HepG2 (cell line): ENCODE measurements around the gene STX12. TPM values are rescaled to one million over a fixed set of nuclear protein-coding genes. Genes with fewer than 3 reads are reported as not detected.

Experiments
- ATRX ChIP-seq: sonication (generic); formaldehyde crosslinking; IDR thresholded peaks from 2 replicates; pipeline ENCODE4 v1.4.0; 2020; ENCODE audit warnings: missing genetic modification reagents, borderline replicate concordance
- CBX2 ChIP-seq, 2 experiments: fragments of 200-600 bp in 1 of 2; sonication (generic); formaldehyde crosslinking in 1 of 2; IDR thresholded peaks; 2 replicates each; pipeline versions ENCODE4 v1.7.0 to v1.8.1; 2018 to 2022; ENCODE audit warnings: low read depth in 2 of 2, low read length in 1 of 2, mild to moderate bottlenecking in 1 of 2, missing genetic modification reagents in 1 of 2
- FOXA3 ChIP-seq: IDR thresholded peaks from 2 replicates; pipeline ENCODE4 v1.6.1; 2016; ENCODE audit warnings: missing genetic modification reagents, missing compliant biosample characterization
- HNF4A ChIP-seq: sonication (generic); formaldehyde crosslinking; IDR thresholded peaks from 2 replicates; pipeline ENCODE4 v1.4.0; 2020; ENCODE audit warnings: missing genetic modification reagents
- HOXA3 ChIP-seq: sonication (generic); formaldehyde crosslinking; IDR thresholded peaks from 2 replicates; pipeline ENCODE4 v1.5.0; 2020; ENCODE audit warnings: missing genetic modification reagents
- MEIS1 ChIP-seq: sonication (generic); formaldehyde crosslinking; IDR thresholded peaks from 2 replicates; pipeline ENCODE4 v1.9.0; 2021; ENCODE audit warnings: mild to moderate bottlenecking, missing genetic modification reagents, moderate library complexity, borderline replicate concordance
- NFRKB ChIP-seq: fragments of 450-650 bp; IDR thresholded peaks from 2 replicates; pipeline ENCODE4 v1.6.1; 2017
- POLR2G ChIP-seq: fragments of 200-400 bp; formaldehyde crosslinking; IDR thresholded peaks from 2 replicates; pipeline ENCODE4 v1.6.1; 2018; ENCODE audit warnings: mild to moderate bottlenecking, low read depth, low read length, moderate library complexity
- PRPF4 ChIP-seq: fragments of 200-400 bp; formaldehyde crosslinking; IDR thresholded peaks from 2 replicates; pipeline ENCODE4 v1.6.1; 2016; ENCODE audit warnings: low read length, low read depth; ENCODE audit not compliant: poor library complexity, severe bottlenecking
- SMAD3 ChIP-seq: sonication (generic); formaldehyde crosslinking; IDR thresholded peaks from 2 replicates; pipeline ENCODE4 v1.4.0; 2020; ENCODE audit warnings: missing genetic modification reagents
- THYN1 ChIP-seq: sonication (generic); formaldehyde crosslinking; IDR thresholded peaks from 2 replicates; pipeline ENCODE4 v1.8.1; 2023; ENCODE audit warnings: low read depth, mild to moderate bottlenecking, moderate library complexity, missing genetic modification reagents, borderline replicate concordance
- ZBTB42 ChIP-seq: sonication (generic); formaldehyde crosslinking; IDR thresholded peaks from 2 replicates; pipeline ENCODE4 v1.5.0; 2020; ENCODE audit warnings: mild to moderate bottlenecking, missing genetic modification reagents
- ZNF296 ChIP-seq: sonication (generic); formaldehyde crosslinking; conservative IDR thresholded peaks from 2 replicates; pipeline ENCODE4 v1.5.0; 2020; ENCODE audit warnings: mild to moderate bottlenecking, missing genetic modification reagents
- ZNF556 ChIP-seq: sonication (generic); formaldehyde crosslinking; IDR thresholded peaks from 2 replicates; pipeline ENCODE4 v1.4.0; 2020; ENCODE audit warnings: mild to moderate bottlenecking, missing genetic modification reagents, borderline replicate concordance
- ZNF670 ChIP-seq: sonication (generic); formaldehyde crosslinking; IDR thresholded peaks from 2 replicates; pipeline ENCODE4 v1.8.0; 2022; ENCODE audit warnings: mild to moderate bottlenecking, missing genetic modification reagents, borderline replicate concordance
- polyA plus RNA-seq, 8 experiments: library from polyadenylated mRNA; depleted of rRNA in 3 of 8; stranded (reverse) in 7 of 8; unstranded in 1 of 8; fragments of >200 nt; fragmentation: Illumina TruSeq in 4 of 8; extraction: Trizol in 4 of 8; gene quantifications; 2 replicates each; pipeline versions ENCODE4 v1.2.1 to v1.2.3, GENCODE V29; 2011 to 2016; ENCODE audit warnings: low read depth in 4 of 8, missing spikeins in 1 of 8, mixed read lengths in 1 of 8; ENCODE audit not compliant: insufficient read depth in 1 of 8
- total RNA-seq, 5 experiments: library from RNA; depleted of rRNA; stranded (reverse); fragments of >200 nt; fragmentation: Illumina TruSeq; extraction: Trizol; gene quantifications; 2 replicates each; pipeline ENCODE4 v1.2.3, GENCODE V29; 2016; ENCODE audit warnings: low read depth in 1 of 5
- TF ChIP-seq, protein P1 (sequence below): sonication (generic); formaldehyde crosslinking; IDR thresholded peaks from one replicate; pipeline ENCODE4 v1.5.1; 2020; ENCODE audit warnings: mild to moderate bottlenecking, missing genetic modification reagents; ENCODE audit errors: not compliant biosample characterization

The STX12 gene
- total and polyA plus RNA-seq, 2 of the 13 experiments (the other 11 are each of a cell fraction or from before 2014, with no cell fraction given): 9.0 to 19.7 TPM

DNA sequence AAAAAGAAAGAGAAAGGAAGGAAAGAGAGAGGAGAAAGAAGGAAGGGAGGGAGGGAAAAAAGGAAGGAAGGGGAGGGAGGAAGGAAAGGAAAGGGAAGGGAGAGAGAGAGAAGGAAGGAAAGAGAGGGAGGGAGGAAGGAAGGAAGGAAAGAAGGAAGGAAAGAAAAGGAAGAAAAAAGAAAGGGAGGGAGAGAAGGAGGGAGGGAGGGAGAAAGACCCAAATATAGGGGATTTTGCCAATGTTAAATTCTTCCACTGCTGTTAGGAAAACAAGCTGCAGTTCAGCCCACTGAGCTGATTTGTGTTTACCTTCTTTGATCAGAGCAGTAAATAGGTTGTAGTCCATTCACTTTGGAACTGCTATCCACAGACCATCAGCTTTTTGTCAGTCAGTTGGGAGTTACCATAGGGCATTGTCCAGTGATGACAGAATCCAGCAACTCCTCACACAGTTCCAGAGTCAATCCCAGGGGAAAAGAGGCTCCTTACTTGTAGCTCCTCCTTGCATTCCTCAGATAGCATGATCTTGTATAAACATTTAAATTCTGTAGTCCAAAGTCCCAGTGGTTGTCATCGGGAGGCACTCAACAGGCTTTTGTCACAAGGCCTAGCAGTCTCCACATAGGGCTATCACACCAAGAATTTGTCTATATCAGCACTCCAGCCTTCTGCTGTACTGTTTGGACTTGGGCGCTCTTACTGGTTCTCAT, 44.1 kb downstream of the STX12 start (continued):
- TF ChIP-seq, protein P1, sequence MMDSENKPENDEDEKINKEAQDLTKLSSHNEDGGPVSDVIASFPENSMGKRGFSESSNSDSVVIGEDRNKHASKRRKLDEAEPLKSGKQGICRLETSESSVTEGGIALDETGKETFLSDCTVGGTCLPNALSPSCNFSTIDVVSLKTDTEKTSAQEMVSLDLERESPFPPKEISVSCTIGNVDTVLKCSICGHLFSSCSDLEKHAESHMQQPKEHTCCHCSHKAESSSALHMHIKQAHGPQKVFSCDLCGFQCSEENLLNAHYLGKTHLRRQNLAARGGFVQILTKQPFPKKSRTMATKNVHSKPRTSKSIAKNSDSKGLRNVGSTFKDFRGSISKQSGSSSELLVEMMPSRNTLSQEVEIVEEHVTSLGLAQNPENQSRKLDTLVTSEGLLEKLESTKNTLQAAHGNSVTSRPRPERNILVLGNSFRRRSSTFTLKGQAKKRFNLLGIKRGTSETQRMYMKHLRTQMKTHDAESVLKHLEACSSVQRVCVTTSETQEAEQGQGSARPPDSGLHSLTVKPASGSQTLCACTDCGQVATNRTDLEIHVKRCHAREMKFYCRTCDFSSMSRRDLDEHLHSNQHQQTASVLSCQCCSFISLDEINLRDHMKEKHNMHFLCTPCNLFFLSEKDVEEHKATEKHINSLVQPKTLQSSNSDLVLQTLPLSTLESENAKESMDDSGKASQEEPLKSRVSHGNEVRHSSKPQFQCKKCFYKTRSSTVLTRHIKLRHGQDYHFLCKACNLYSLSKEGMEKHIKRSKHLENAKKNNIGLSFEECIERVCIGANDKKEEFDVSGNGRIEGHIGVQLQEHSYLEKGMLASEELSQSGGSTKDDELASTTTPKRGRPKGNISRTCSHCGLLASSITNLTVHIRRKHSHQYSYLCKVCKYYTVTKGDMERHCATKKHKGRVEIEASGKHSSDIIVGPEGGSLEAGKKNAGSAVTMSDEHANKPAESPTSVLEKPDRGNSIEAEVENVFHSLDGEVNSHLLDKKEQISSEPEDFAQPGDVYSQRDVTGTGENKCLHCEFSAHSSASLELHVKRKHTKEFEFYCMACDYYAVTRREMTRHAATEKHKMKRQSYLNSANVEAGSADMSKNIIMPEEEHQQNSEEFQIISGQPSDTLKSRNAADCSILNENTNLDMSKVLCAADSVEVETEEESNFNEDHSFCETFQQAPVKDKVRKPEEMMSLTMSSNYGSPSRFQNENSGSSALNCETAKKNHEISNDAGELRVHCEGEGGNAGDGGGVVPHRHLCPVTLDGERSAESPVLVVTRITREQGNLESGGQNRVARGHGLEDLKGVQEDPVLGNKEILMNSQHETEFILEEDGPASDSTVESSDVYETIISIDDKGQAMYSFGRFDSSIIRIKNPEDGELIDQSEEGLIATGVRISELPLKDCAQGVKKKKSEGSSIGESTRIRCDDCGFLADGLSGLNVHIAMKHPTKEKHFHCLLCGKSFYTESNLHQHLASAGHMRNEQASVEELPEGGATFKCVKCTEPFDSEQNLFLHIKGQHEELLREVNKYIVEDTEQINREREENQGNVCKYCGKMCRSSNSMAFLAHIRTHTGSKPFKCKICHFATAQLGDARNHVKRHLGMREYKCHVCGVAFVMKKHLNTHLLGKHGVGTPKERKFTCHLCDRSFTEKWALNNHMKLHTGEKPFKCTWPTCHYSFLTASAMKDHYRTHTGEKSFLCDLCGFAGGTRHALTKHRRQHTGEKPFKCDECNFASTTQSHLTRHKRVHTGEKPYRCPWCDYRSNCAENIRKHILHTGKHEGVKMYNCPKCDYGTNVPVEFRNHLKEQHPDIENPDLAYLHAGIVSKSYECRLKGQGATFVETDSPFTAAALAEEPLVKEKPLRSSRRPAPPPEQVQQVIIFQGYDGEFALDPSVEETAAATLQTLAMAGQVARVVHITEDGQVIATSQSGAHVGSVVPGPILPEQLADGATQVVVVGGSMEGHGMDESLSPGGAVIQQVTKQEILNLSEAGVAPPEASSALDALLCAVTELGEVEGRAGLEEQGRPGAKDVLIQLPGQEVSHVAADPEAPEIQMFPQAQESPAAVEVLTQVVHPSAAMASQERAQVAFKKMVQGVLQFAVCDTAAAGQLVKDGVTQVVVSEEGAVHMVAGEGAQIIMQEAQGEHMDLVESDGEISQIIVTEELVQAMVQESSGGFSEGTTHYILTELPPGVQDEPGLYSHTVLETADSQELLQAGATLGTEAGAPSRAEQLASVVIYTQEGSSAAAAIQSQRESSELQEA (CRISPR knock-in tag): no peak
- TF ChIP-seq SMAD3 (CRISPR knock-in tag) (no peak), CBX2 (IDR thresholded peaks at IDR 0.05; ENCODE audit: low read depth, low read length) (no peak), CBX2 (CRISPR knock-in tag; IDR thresholded peaks at IDR 0.05; ENCODE audit: low read depth) (no peak), HOXA3 (0 out of 2 replicates have a peak, but pooled peaks have one; percentile 33), ZNF670 (CRISPR knock-in tag) (no peak), ZNF556 (CRISPR knock-in tag) (peak; percentile 57; the same call in 1 of the 2 replicates), POLR2G (no peak; the same call in 1 of the 2 replicates), HNF4A (peak; percentile 87), NFRKB (no peak), ZNF296 (CRISPR knock-in tag) (no peak), ATRX (CRISPR knock-in tag) (no peak), PRPF4 (no peak), THYN1 (CRISPR knock-in tag) (no peak), ZBTB42 (CRISPR knock-in tag) (no peak), FOXA3 (CRISPR knock-in tag) (peak; percentile 77), MEIS1 (CRISPR knock-in tag) (peak; percentile 59; the same call in 1 of the 2 replicates)
